K562 (cell line): ENCODE measurements around the gene ALDH3A2. TPM values are rescaled to one million over a fixed set of nuclear protein-coding genes. Genes with fewer than 3 reads are reported as not detected.

Experiments
- ATAC-seq: fragments of 200-7000 bp; cut with Tn5 transposase; 3 replicates; pipeline ENCODE4 v1.9.1; 2020; ENCODE audit warnings: moderate library complexity
- BruUV-seq: library from RNA; stranded (reverse); fragments of 400-500 nt; replicated peaks from 2 replicates; lab custom pipeline; 2021; lab: Mats Ljungman, UMichigan
- CTCF ChIA-PET: fragments of 300-600 bp; formaldehyde crosslinking; extraction: SDS; loops from one replicate; lab custom pipeline; 2021; ENCODE audit warnings: low intra/inter-chr PET ratio; lab: Yijun Ruan, JAX
- POLR2A ChIA-PET: fragments of 300-600, 350-650 bp; sonication (Branson Sonifier 250); formaldehyde crosslinking; extraction: SDS; loops from one replicate; lab custom pipeline; 2021; ENCODE audit warnings: antibody characterized with exemption, inconsistent platforms; lab: Yijun Ruan, JAX
- DNase-seq, 4 experiments: peaks; one replicate each; pipeline versions ENCODE4 v3.0.0 to v3.0.0-alpha.2; 2011 to 2018; ENCODE audit warnings: low spot score in 3 of 4, mixed read lengths in 3 of 4; ENCODE audit errors: extremely low read depth in 1 of 4
- FAIRE-seq: peaks from 2 replicates; lab custom pipeline; 2011; peaks lifted over from hg19 to GRCh38; lab: Jason Lieb, UNC
- H2AFZ ChIP-seq: 2 replicates; pipeline ENCODE4 v1.6.0; 2011; ENCODE audit warnings: low read depth, low read length, control low read depth, inconsistent platforms
- H3K27ac ChIP-seq: fragments of 200-600 bp; 3 replicates; pipeline ENCODE4 v1.8.0; 2011; ENCODE audit warnings: low read depth, mild to moderate bottlenecking, control low read depth, inconsistent platforms, low read length, moderate library complexity, mixed read lengths; ENCODE audit errors: extremely low read depth
- H3K27me3 ChIP-seq, 2 experiments: fragments of 300-600 bp in 1 of 2; 2 replicates in 1 of 2; 3 replicates in 1 of 2; pipeline versions ENCODE4 v1.6.0 to v1.8.0; 2011; ENCODE audit warnings: inconsistent platforms in 2 of 2, low read length in 2 of 2, mild to moderate bottlenecking in 1 of 2, mixed read lengths in 1 of 2, moderate library complexity in 1 of 2; ENCODE audit not compliant: control insufficient read depth in 2 of 2, insufficient read depth in 2 of 2
- H3K36me3 ChIP-seq: fragments of 300-600 bp; 3 replicates; pipeline ENCODE4 v1.8.0; 2011; ENCODE audit warnings: mild to moderate bottlenecking, low read length, inconsistent platforms; ENCODE audit not compliant: control insufficient read depth, insufficient read depth
- H3K4me1 ChIP-seq, 2 experiments: fragments of 200-600 bp in 1 of 2; replicated peaks in 1 of 2; 2 replicates in 1 of 2; 3 replicates in 1 of 2; pipeline versions ENCODE4 v1.5.1 to v1.8.0; 2011; ENCODE audit warnings: inconsistent platforms in 2 of 2, low read length in 2 of 2, mild to moderate bottlenecking in 1 of 2, mixed read lengths in 1 of 2, moderate library complexity in 1 of 2; ENCODE audit not compliant: control insufficient read depth in 2 of 2, insufficient read depth in 2 of 2
- H3K4me2 ChIP-seq: 2 replicates; pipeline ENCODE4 v1.6.1; 2011; ENCODE audit warnings: low read length, control low read depth, inconsistent platforms, mixed read lengths; ENCODE audit not compliant: insufficient read depth
- H3K4me3 ChIP-seq: fragments of 200-600 bp; sonication (generic), shearing (Covaris generic); 2 replicates; pipeline ENCODE4 v1.5.1; 2016; ENCODE audit warnings: control low read depth, inconsistent platforms
- H3K79me2 ChIP-seq: fragments of 200-600 bp; 3 replicates; pipeline ENCODE4 v1.8.0; 2011; ENCODE audit warnings: low read length, inconsistent platforms; ENCODE audit not compliant: control insufficient read depth, insufficient read depth
- H3K9ac ChIP-seq, 2 experiments: 2 replicates each; pipeline versions ENCODE4 v1.6.0 to v1.6.1; 2011; ENCODE audit warnings: low read depth in 2 of 2, low read length in 2 of 2, control low read depth in 1 of 2, inconsistent platforms in 1 of 2, mild to moderate bottlenecking in 1 of 2, mixed read lengths in 1 of 2; ENCODE audit not compliant: insufficient read depth in 1 of 2
- H3K9me1 ChIP-seq: one replicate; pipeline ENCODE4 v1.6.0; 2011; ENCODE audit warnings: inconsistent platforms, mild to moderate bottlenecking, low read length, moderate library complexity; ENCODE audit not compliant: control insufficient read depth, insufficient read depth
- H3K9me3 ChIP-seq: replicated peaks from 2 replicates; pipeline ENCODE4 v1.5.1; 2011; ENCODE audit warnings: low read depth, low read length, inconsistent platforms; ENCODE audit not compliant: control insufficient read depth, insufficient read depth
- H4K20me1 ChIP-seq: replicated peaks from 2 replicates; pipeline ENCODE4 v1.6.1; 2011; ENCODE audit warnings: low read length, inconsistent platforms, mixed read lengths; ENCODE audit not compliant: control insufficient read depth, insufficient read depth
- SNRNP70 ChIP-seq: fragments of 200-400 bp; formaldehyde crosslinking; optimal IDR thresholded peaks from 2 replicates; pipeline ENCODE3; 2017; ENCODE audit warnings: low read depth, low read length
- ZBTB17 ChIP-seq: fragments of 450-650 bp; formaldehyde crosslinking; IDR thresholded peaks from 2 replicates; pipeline ENCODE4 v1.4.0; 2020; ENCODE audit warnings: mild to moderate bottlenecking
- ZNF23 ChIP-seq: fragments of 250-450 bp; sonication (Bioruptor Pico); IDR thresholded peaks from 2 replicates; pipeline ENCODE4 v1.4.0; 2020; ENCODE audit warnings: mild to moderate bottlenecking
- ZNF282 ChIP-seq: sonication (generic); formaldehyde crosslinking; IDR thresholded peaks from 2 replicates; pipeline ENCODE4 v1.8.1; 2023; ENCODE audit warnings: missing genetic modification reagents
- WGBS: fragments of 100-300 bp; shearing (Covaris generic); methylation state at CpG from one replicate; pipeline ENCODE4 v1.1.6; 2016; ENCODE audit warnings: low coverage, mixed read lengths; ENCODE audit not compliant: insufficient coverage; ENCODE audit errors: missing lambda C conversion rate; 5-methylcytosine and 5-hydroxymethylcytosine counted together
- in situ Hi-C: fragments of 300-500 bp; cut with MboI; formaldehyde crosslinking; loops from 4 replicates; pipeline ENCODE4 v1.15.0; 2018; ENCODE audit warnings: inconsistent platforms, mixed read lengths
- intact Hi-C: fragments of 100-400 bp; cut with micrococcal nuclease; formaldehyde crosslinking; loops from 2 replicates; pipeline ENCODE4 v1.14.2; 2022
- polyA plus RNA-seq, 8 experiments: library from polyadenylated mRNA; depleted of rRNA in 4 of 8; stranded (reverse) in 5 of 8; unstranded in 3 of 8; fragments of >200 nt; fragmentation: Nextera tagmentation in 2 of 8; fragmentation: Illumina TruSeq in 1 of 8; extraction: Ambion mirVana in 2 of 8; extraction: Trizol in 1 of 8; gene quantifications; 2 replicates each; pipeline versions ENCODE4 v1.2.1 to v1.2.3, GENCODE V29; 2011 to 2014; ENCODE audit warnings: inconsistent platforms in 1 of 8, missing spikeins in 1 of 8
- small RNA-seq: library from RNA; depleted of rRNA; stranded (forward); fragments of <200 nt; gene quantifications from one replicate; pipeline ENCODE3, GENCODE V24; 2014
- total RNA-seq, 7 experiments: library from RNA; depleted of rRNA in 6 of 7; stranded (reverse); fragments of >200 nt in 6 of 7; fragmentation: Illumina TruSeq in 2 of 7; extraction: Trizol in 2 of 7; gene quantifications; 2 replicates each; pipeline versions ENCODE4 v1.2.1 to v1.2.3, GENCODE V29; 2011 to 2021; ENCODE audit warnings: low replicate concordance in 1 of 7
- TF ChIP-seq, protein P1 (sequence below), 2 experiments: fragments of 450-650 bp; IDR thresholded peaks; 2 replicates each; pipeline ENCODE4 v1.6.1; 2016

ALDH3A2 gene
- total and polyA plus RNA-seq, 9 of the 15 experiments (the other 6 are each of a cell fraction or from before 2014, with no cell fraction given): 0.01 to 0.78 (median 0.12) TPM; not detected in 5

- H3K9ac ChIP-seq: no peak overlapping the region
- no peak overlapping the region for H3K27ac ChIP-seq
- H3K9me3 ChIP-seq: no peaks in the 10 kb centered on the region
- BruUV-seq: no TSS peak
- peaks cover 0 to 26% of the 10 kb centered on the region in 2 experiments; a peak in 2 of 5 replicates for H3K27me3 ChIP-seq
- H3K36me3 ChIP-seq: no peaks in the 10 kb centered on the region
- TF ChIP-seq SNRNP70 (no peak), ZNF23 (CRISPR knock-in tag) (peak; percentile 83), ZBTB17 (peak; percentile 83), ZNF282 (no peak)
- TF ChIP-seq, protein P1, sequence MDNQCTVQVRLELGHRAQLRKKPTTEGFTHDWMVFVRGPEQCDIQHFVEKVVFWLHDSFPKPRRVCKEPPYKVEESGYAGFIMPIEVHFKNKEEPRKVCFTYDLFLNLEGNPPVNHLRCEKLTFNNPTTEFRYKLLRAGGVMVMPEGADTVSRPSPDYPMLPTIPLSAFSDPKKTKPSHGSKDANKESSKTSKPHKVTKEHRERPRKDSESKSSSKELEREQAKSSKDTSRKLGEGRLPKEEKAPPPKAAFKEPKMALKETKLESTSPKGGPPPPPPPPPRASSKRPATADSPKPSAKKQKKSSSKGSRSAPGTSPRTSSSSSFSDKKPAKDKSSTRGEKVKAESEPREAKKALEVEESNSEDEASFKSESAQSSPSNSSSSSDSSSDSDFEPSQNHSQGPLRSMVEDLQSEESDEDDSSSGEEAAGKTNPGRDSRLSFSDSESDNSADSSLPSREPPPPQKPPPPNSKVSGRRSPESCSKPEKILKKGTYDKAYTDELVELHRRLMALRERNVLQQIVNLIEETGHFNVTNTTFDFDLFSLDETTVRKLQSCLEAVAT (IDR thresholded peaks at IDR 0.05): peak in 1 of 2 experiments; percentile 34; a peak in 1 of 4 replicates
- TF ChIP-seq, all 486 proteins: peak for 3
- intact Hi-C loops (no loop called here), in situ Hi-C loops (no loop called here)
- FAIRE-seq (no peak), ATAC-seq (no peak), DNase-seq (no peak)
- Histone ChIP-seq H3K79me2 (no peaks in the 10 kb centered on the region), H4K20me1 (no peaks in the 10 kb centered on the region), H2AFZ (no peak overlapping the region), H3K9me1 (no peaks in the 10 kb centered on the region), H3K4me2 (no peak overlapping the region), H3K4me1 (peaks cover 0 to 4% of the 10 kb centered on the region in 2 experiments; a peak in 2 of 5 replicates), H3K4me3 (no peak overlapping the region)
- CTCF ChIA-PET: no interaction called here
- WGBS: 4% methylated on average over 6 of the region's 7 CpGs
- POLR2A ChIA-PET: no interaction called here
Observed at GRCh38 chr17:19726631-19727376, 78.3 kb downstream of the ALDH3A2 start.

Small RNAs within 50 kb of the gene (small RNA-seq; reads per million reads assigned to genes)
- not detected for gene NMTRQ-TTG12-1
- gene RF00322: not detected

Other genes with a start within 250 kb of the ALDH3A2 start
- gene RNF112, start 237.5 kb upstream of the ALDH3A2 start, total RNA-seq (2014; rRNA removed): 0.05 TPM in 1 of 2 replicates, not detected in the other
- not detected in 2 replicates for gene RNF112, start 237.5 kb upstream of the ALDH3A2 start, total RNA-seq (2014; rRNA removed; fragmentation: Illumina TruSeq; extraction: Trizol)
- not detected in 2 replicates for gene RNF112, start 237.5 kb upstream of the ALDH3A2 start, total RNA-seq (2015; rRNA removed; fragmentation: Illumina TruSeq; extraction: Trizol)
- gene RNF112, start 237.5 kb upstream of the ALDH3A2 start, total RNA-seq (2021): not detected in 2 replicates
- not detected in 2 replicates for gene RNF112, start 237.5 kb upstream of the ALDH3A2 start, polyA plus RNA-seq (2011; rRNA removed)
- gene RNF112, start 237.5 kb upstream of the ALDH3A2 start, polyA plus RNA-seq (2014; fragmentation: Illumina TruSeq; extraction: Trizol): not detected in 2 replicates
- gene RNF112, start 237.5 kb upstream of the ALDH3A2 start, polyA plus RNA-seq (2014; fragmentation: Nextera tagmentation; extraction: Ambion mirVana): not detected
- not detected in 2 replicates for gene RNF112, start 237.5 kb upstream of the ALDH3A2 start, polyA plus RNA-seq (2014; rRNA removed)
- gene SLC47A1, start 114.9 kb upstream of the ALDH3A2 start, total RNA-seq (2014; rRNA removed): not detected in 2 replicates
- not detected in 2 replicates for gene SLC47A1, start 114.9 kb upstream of the ALDH3A2 start, total RNA-seq (2014; rRNA removed; fragmentation: Illumina TruSeq; extraction: Trizol)
- not detected in 2 replicates for gene SLC47A1, start 114.9 kb upstream of the ALDH3A2 start, total RNA-seq (2015; rRNA removed; fragmentation: Illumina TruSeq; extraction: Trizol)
- 0.42 TPM in 1 of 2 replicates, not detected in the other for gene SLC47A1, start 114.9 kb upstream of the ALDH3A2 start, total RNA-seq (2021)
- gene SLC47A1, start 114.9 kb upstream of the ALDH3A2 start, polyA plus RNA-seq (2011; rRNA removed): not detected in 2 replicates
- not detected in 2 replicates for gene SLC47A1, start 114.9 kb upstream of the ALDH3A2 start, polyA plus RNA-seq (2014; fragmentation: Illumina TruSeq; extraction: Trizol)
- not detected for gene SLC47A1, start 114.9 kb upstream of the ALDH3A2 start, polyA plus RNA-seq (2014; fragmentation: Nextera tagmentation; extraction: Ambion mirVana)
- gene SLC47A1, start 114.9 kb upstream of the ALDH3A2 start, polyA plus RNA-seq (2014; rRNA removed): not detected in 2 replicates
- not detected in 2 replicates for gene SLC47A2, start 67.8 kb downstream of the ALDH3A2 start, total RNA-seq (2014; rRNA removed)
- gene SLC47A2, start 67.8 kb downstream of the ALDH3A2 start, total RNA-seq (2014; rRNA removed; fragmentation: Illumina TruSeq; extraction: Trizol): not detected in 2 replicates
- gene SLC47A2, start 67.8 kb downstream of the ALDH3A2 start, total RNA-seq (2015; rRNA removed; fragmentation: Illumina TruSeq; extraction: Trizol): not detected in 2 replicates
- gene SLC47A2, start 67.8 kb downstream of the ALDH3A2 start, total RNA-seq (2021): not detected in 2 replicates
- gene SLC47A2, start 67.8 kb downstream of the ALDH3A2 start, polyA plus RNA-seq (2011; rRNA removed): not detected in 2 replicates
- not detected in 2 replicates for gene SLC47A2, start 67.8 kb downstream of the ALDH3A2 start, polyA plus RNA-seq (2014; fragmentation: Illumina TruSeq; extraction: Trizol)
- not detected for gene SLC47A2, start 67.8 kb downstream of the ALDH3A2 start, polyA plus RNA-seq (2014; fragmentation: Nextera tagmentation; extraction: Ambion mirVana)
- gene SLC47A2, start 67.8 kb downstream of the ALDH3A2 start, polyA plus RNA-seq (2014; rRNA removed): not detected in 2 replicates
- not detected in 2 replicates for gene ALDH3A1, start 99.5 kb downstream of the ALDH3A2 start, total RNA-seq (2014; rRNA removed)
- not detected in 2 replicates for gene ALDH3A1, start 99.5 kb downstream of the ALDH3A2 start, total RNA-seq (2014; rRNA removed; fragmentation: Illumina TruSeq; extraction: Trizol)
- gene ALDH3A1, start 99.5 kb downstream of the ALDH3A2 start, total RNA-seq (2015; rRNA removed; fragmentation: Illumina TruSeq; extraction: Trizol): not detected in 2 replicates
- not detected in 2 replicates for gene ALDH3A1, start 99.5 kb downstream of the ALDH3A2 start, total RNA-seq (2021)
- gene ALDH3A1, start 99.5 kb downstream of the ALDH3A2 start, polyA plus RNA-seq (2011; rRNA removed): not detected in 2 replicates
- not detected in 2 replicates for gene ALDH3A1, start 99.5 kb downstream of the ALDH3A2 start, polyA plus RNA-seq (2014; fragmentation: Illumina TruSeq; extraction: Trizol)
- gene ALDH3A1, start 99.5 kb downstream of the ALDH3A2 start, polyA plus RNA-seq (2014; fragmentation: Nextera tagmentation; extraction: Ambion mirVana): not detected
- gene ALDH3A1, start 99.5 kb downstream of the ALDH3A2 start, polyA plus RNA-seq (2014; rRNA removed): not detected in 2 replicates
- not detected in 2 replicates for gene ULK2, start 219.2 kb downstream of the ALDH3A2 start, total RNA-seq (2014; rRNA removed)
- not detected in 2 replicates for gene ULK2, start 219.2 kb downstream of the ALDH3A2 start, total RNA-seq (2014; rRNA removed; fragmentation: Illumina TruSeq; extraction: Trizol)
- not detected in 2 replicates for gene ULK2, start 219.2 kb downstream of the ALDH3A2 start, total RNA-seq (2015; rRNA removed; fragmentation: Illumina TruSeq; extraction: Trizol)
- 0.18 and 0.38 TPM in 2 replicates for gene ULK2, start 219.2 kb downstream of the ALDH3A2 start, total RNA-seq (2021)
- 0.11 TPM in 1 of 2 replicates, not detected in the other for gene ULK2, start 219.2 kb downstream of the ALDH3A2 start, polyA plus RNA-seq (2011; rRNA removed)
- gene ULK2, start 219.2 kb downstream of the ALDH3A2 start, polyA plus RNA-seq (2014; fragmentation: Illumina TruSeq; extraction: Trizol): not detected in 2 replicates
- under 1 TPM in 1 of 2 experiments, not detected in 1; 0.01 TPM for gene ULK2, start 219.2 kb downstream of the ALDH3A2 start, polyA plus RNA-seq (2014; fragmentation: Nextera tagmentation; extraction: Ambion mirVana)
- gene ULK2, start 219.2 kb downstream of the ALDH3A2 start, polyA plus RNA-seq (2014; rRNA removed): 0.03 TPM in 1 of 2 replicates, not detected in the other